Measurements from ENCODE around the gene GLCE.

Gene GLCE

GRCh38 chr15:69209661-69210060 is 49.2 kb downstream of the GLCE start:
- in situ Hi-C loops (cut with MboI; ENCODE audit: low pct_unique_long_range_greater_than_20kb, low sequenced_read_pairs, unreplicated experiment), result no loop called here

GRCh38 chr15:69210574-69210973 is 50.1 kb downstream of the GLCE start:
- TF ChIP-seq CTCF (IDR thresholded peaks at IDR 0.05; ENCODE audit: extremely low read depth, insufficient read depth, missing control alignments), result no peak
- in situ Hi-C loops (cut with MboI; ENCODE audit: low pct_unique_long_range_greater_than_20kb, low sequenced_read_pairs, unreplicated experiment), result no loop called here
- no peak for DNase-seq (ENCODE audit: low spot score)

More at GRCh38 chr15:69209661-69210060, 49.2 kb downstream of the GLCE start:
- no peak for TF ChIP-seq CTCF (IDR thresholded peaks at IDR 0.05; ENCODE audit: extremely low read depth, insufficient read depth, missing control alignments)
- no peak for DNase-seq (ENCODE audit: low spot score)

- no peak for TF ChIP-seq CTCF (IDR thresholded peaks at IDR 0.05; ENCODE audit: extremely low read depth, insufficient read depth, missing control alignments)
- in situ Hi-C loops (cut with MboI; ENCODE audit: low pct_unique_long_range_greater_than_20kb, low sequenced_read_pairs, unreplicated experiment), result no loop called here
- DNase-seq (ENCODE audit: low spot score), result no peak
Measured at GRCh38 chr15:69213786-69214185, 53.4 kb downstream of the GLCE start.

- no peak for DNase-seq (ENCODE audit: low spot score)
- no peak for TF ChIP-seq CTCF (IDR thresholded peaks at IDR 0.05; ENCODE audit: extremely low read depth, insufficient read depth, missing control alignments)
- in situ Hi-C loops (cut with MboI; ENCODE audit: low pct_unique_long_range_greater_than_20kb, low sequenced_read_pairs, unreplicated experiment), result no loop called here
Measured at GRCh38 chr15:69215314-69216035, 55.0 kb downstream of the GLCE start.

- in situ Hi-C loops (cut with MboI; ENCODE audit: low pct_unique_long_range_greater_than_20kb, low sequenced_read_pairs, unreplicated experiment), result no loop called here
- DNase-seq (ENCODE audit: low spot score), result no peak
- TF ChIP-seq CTCF (IDR thresholded peaks at IDR 0.05; ENCODE audit: extremely low read depth, insufficient read depth, missing control alignments), result no peak
Measured at GRCh38 chr15:69217381-69217780, 56.9 kb downstream of the GLCE start.

- in situ Hi-C loops (cut with MboI; ENCODE audit: low pct_unique_long_range_greater_than_20kb, low sequenced_read_pairs, unreplicated experiment), result no loop called here
- no peak for DNase-seq (ENCODE audit: low spot score)
- TF ChIP-seq CTCF (IDR thresholded peaks at IDR 0.05; ENCODE audit: extremely low read depth, insufficient read depth, missing control alignments), result no peak
Measured at GRCh38 chr15:69219690-69220089, 59.3 kb downstream of the GLCE start.

Data from GM13977 (cell line).